Eye (tissue), 1 donor: ENCODE data around the gene CHST4.
"Not testable (repeated sequence)": the region's sequence is repeated elsewhere in the genome, so short reads cannot be mapped to it uniquely, and the experiment has no call there.

Source experiments
- DNase-seq: peaks from one replicate; pipeline ENCODE4 v3.0.0-alpha.2; 2015

CHST4 gene

GRCh38 chr16:71572497-71573116 is 46.4 kb downstream of the CHST4 start:
- no peak for DNase-seq

GRCh38 chr16:71573387-71574094 is 47.3 kb downstream of the CHST4 start:
- DNase-seq, result no peak

DNA sequence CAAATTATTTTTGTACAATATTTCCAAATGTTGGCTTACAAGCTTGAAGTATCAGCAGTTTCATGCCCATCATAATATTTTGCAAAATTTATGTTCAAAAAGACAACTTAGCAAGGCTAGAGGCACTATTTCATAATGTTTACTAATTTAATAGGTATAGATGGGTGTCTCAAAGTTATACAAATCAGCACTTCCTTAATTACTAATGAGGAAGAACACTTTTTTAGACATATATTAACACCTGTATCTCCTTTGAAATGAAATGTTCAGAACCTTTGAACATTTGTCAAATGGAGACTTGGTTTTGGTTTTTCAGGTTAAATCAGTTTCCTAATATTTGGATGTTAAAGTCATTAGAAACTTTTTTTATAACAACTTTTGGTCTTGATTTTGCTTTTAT is 48.5 kb downstream of the CHST4 start:
- no peak for DNase-seq

DNA sequence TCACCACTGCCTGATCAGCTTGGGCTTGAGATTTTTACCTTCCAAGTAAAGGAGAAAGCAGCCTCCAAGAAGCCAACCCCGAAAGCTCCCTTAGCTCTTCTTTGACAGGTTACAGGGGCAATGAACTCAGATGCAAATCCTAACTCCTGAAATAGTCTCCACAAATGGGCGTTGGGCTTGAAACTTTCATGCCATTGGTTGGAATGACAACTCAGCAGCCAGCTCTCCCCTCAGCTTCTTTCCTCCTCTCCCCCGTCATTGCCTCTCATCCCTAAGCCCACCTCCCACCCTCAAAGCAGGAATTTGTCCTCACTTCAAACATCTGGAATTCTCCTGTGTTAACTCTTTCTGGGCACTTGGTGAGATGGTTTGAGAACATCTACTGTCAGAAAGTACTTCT is 50.7 kb downstream of the CHST4 start, which contains the start of gene TAT:
Gene TAT (minus strand): TSS at position 122 of the 400 bp plus-strand sequence. CDS start 677 bp downstream, outside the sequence.
- no peak for DNase-seq

- not testable (repeated sequence) for DNase-seq
Observed at GRCh38 chr16:71582553-71582848, 56.3 kb downstream of the CHST4 start.

- no peak for DNase-seq
Observed at GRCh38 chr16:71584543-71585317, 58.5 kb downstream of the CHST4 start.

- no peak for DNase-seq
Observed at GRCh38 chr16:71585318-71585703, 59.1 kb downstream of the CHST4 start.
